Inferior parietal cortex (tissue), 1 donor: Measurements from ENCODE around the gene RASSF8.

ENCODE experiments used
- DNase-seq: peaks from one replicate; pipeline ENCODE4 v3.0.0-alpha.2; 2016; ENCODE audit errors: extremely low spot score

RASSF8 gene

GRCh38 chr12:26058818-26059217, 100.3 kb downstream of the RASSF8 start:
- no peak for DNase-seq

GRCh38 chr12:26062006-26062405, 103.5 kb downstream of the RASSF8 start:
- no peak for DNase-seq

DNA sequence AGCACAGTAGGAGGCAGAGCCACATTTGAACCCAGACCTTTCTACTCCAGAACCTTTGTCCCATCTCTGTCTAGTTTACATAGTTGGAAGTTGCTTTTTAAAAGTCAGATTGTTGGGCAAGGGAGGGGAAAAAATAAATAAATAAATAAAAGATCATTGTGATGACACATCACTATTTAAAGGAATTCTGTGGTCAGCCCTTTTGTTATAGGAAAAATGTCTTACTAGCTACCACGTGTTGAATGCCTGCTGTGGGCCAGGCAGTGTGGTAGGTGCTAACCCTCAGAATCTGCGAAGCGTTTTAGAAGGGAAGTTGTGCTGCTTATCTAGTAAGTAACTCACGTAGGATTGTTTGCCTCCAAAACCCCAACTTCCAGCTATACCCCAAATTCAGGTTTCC, 104.1 kb downstream of the RASSF8 start:
- no peak for DNase-seq

- DNase-seq, result no peak
Observed at GRCh38 chr12:26065451-26065850, 107.0 kb downstream of the RASSF8 start.

- no peak for DNase-seq
Observed at GRCh38 chr12:26068503-26068902, 110.0 kb downstream of the RASSF8 start.

GRCh38 chr12:26069796-26070195, 111.3 kb downstream of the RASSF8 start:
- no peak for DNase-seq

GRCh38 chr12:26077915-26078702, 119.6 kb downstream of the RASSF8 start:
- DNase-seq, result no peak

DNA sequence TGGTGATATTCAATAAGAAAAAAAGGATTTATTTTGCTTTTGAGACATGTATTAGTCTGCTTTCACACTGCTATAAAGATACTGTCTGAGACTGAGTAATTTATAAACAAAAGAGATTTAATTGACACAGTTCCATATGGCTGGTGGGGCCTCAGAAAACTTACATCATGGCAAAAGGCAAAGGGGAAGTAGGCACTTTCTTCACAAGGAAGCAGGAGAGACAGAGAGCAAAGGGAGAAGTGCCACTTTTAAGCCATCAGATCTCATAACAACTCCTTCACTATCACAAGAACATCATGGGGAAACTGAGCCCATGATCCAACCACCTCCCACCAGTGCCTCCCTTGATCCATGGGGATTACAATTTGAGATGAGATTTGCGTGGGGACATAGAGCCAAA, 122.4 kb downstream of the RASSF8 start:
- no peak for DNase-seq

DNA sequence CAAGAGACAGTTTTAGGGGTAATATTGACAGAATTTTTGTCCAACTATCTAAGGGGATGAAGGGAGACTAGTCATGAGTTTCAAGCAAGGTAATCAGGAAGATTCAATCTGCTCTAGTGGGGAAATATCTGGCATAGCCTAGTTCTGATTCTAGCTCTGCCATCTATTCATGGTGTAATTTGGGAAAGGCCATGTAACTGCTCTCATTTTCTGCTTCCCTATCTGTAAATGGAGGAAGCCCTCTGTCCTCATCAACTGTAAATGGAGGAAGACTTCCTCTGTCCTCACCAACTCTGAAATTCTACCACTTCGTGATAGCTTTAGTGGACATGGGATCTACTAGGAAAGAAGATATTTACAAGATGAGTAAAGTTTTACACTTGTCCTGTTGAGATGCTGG, 128.5 kb downstream of the RASSF8 start:
- no peak for DNase-seq

DNA sequence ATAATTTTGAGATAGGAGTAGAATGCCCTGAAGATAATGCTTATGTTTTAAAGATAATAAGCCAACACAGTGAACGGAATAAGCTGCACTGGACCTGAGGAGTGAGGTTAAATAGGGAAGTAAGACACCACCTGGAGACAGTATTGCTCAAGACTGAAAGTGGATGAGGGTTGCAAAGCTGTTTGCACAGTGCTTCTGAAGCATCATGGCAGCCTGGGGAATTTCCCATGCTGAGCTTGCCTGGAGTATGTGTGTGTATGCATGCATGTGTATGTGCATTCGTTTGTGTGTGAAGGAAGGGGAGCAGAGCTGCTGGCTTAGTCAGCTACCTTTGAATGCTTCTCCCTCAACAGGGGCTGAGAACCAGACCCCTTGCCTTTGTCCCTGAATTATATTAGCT, 130.5 kb downstream of the RASSF8 start:
- DNase-seq, result no peak

GRCh38 chr12:26090836-26091510, 132.5 kb downstream of the RASSF8 start:
- no peak for DNase-seq

DNA sequence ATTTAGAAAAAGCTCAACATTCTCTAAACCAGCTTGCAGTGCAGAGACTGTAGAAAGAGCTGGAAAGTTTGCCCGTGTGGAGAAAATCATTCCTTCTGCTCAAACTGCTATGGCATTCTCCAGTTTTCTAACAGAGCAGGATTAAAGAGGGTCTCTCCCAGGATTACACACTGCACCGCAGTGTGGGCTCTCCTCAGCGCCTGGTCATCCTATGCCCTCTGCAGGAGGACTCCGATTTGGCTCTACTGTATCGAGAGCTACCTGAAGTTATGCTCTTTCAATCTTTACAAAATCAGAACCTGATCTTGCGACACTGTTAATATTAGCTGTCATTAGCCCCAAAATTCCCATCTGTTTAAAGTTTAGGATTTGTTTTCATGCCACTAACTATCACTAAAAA, 133.3 kb downstream of the RASSF8 start:
- no peak for DNase-seq

DNA sequence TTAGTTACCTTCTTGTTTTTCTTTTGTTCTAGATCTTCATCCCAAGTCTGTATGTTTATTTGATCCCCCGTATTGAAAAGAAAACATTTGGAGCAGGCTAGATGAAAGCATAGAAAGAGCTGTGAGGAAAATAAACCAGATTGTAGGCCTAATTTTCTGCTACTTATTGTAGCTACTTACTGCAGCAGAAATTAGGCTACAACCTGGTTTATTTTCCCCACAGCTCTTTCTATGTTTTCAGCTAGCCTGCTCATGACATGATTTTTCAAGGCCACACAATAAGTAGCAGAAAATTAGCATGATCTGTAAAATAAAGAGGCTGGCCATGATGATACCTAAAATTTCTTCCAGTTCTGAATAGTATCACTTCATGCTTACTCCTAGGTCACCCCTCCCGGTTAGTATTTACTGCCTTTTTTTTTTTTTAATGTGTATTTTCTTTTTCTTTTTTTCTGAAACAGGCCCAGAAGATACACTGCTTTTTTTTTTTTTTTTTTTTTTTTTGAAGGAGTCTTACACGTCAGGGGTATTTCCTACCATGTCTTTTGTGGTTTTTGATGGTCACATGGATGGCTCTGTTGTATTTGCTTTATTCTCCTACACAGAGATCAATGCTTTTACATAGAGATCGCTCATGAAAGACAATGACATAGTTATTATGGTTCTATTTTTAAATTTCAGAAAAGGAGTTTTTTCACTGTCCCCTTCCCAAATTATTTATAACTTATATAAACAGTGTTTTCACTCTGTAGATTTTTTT, 134.0 kb downstream of the RASSF8 start:
- no peak for DNase-seq

- no peak for DNase-seq
Observed at GRCh38 chr12:26095186-26095585, 136.7 kb downstream of the RASSF8 start.

GRCh38 chr12:26096036-26096435, 137.6 kb downstream of the RASSF8 start:
- DNase-seq, result no peak

GRCh38 chr12:26097046-26097878, 138.8 kb downstream of the RASSF8 start:
- peak; percentile 91 for DNase-seq

DNA sequence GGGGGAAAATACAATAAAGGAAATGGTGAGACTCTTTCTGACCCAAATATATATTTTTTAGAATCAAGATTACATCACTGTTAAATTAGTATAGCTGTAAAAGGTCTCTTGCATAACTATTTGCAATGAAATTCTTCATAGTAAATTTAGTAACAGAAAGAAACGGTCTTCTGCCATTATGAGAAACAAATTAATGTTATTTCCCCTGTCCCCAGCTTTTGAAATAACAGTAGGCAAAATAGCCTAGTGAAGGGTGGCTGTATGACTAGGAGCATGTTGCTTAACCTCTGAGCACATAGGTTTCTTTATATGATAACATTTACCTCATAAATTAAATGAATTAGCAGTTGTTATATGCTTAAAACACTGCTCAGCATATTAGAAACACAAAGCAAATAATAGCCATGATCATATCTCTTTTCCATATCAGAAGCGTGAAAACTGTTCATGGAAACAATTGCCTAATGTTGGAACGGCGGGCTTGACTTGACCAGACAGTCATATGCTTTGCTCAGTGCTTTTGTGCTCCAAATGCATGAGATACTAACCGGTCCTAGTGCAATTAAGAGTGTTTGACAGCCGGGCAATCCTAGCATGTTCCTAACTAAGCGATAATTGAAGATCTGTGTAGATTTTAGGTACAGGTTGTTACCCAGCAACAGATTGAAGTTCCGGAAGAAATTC, 142.3 kb downstream of the RASSF8 start:
- no peak for DNase-seq

- DNase-seq, result no peak
Observed at GRCh38 chr12:26101350-26101734, 142.9 kb downstream of the RASSF8 start.

DNA sequence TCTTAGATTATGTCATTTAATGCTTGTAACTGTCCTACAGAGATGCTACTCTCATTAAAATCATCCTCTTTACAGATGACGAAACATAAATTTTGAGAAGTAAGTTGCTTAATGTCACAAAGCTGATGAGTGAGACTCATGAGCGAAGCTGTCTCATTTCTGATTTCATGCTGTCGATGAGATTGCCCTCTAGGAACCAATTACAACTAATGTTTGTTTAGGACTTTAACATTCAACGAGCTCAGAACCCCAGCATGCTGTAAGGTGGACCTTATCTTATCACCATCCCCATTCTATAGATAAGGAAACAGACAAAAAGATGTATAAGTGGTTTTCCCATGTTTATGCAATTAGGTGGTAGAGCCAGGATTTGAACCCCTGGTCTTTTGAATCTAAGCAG, 143.3 kb downstream of the RASSF8 start:
- DNase-seq, result no peak

DNA sequence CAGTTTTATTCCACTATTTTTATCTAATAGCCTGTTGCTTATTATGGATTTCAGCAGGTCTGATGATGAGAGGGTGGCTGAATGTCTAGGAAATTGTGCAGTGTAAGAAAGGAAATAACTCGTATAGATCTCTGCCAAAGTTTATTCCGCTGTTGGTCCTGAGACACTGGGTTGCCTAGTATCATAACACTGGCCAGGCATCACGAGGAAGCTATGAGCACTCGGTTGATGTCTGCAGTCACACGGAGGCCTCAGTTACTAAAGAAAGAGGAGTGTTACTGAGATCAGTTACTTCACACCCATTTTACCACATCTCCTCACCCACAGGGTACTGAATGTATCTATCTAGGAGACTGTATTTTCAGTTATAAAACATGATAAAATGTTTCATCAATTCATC, 144.5 kb downstream of the RASSF8 start:
- DNase-seq, result no peak

DNA sequence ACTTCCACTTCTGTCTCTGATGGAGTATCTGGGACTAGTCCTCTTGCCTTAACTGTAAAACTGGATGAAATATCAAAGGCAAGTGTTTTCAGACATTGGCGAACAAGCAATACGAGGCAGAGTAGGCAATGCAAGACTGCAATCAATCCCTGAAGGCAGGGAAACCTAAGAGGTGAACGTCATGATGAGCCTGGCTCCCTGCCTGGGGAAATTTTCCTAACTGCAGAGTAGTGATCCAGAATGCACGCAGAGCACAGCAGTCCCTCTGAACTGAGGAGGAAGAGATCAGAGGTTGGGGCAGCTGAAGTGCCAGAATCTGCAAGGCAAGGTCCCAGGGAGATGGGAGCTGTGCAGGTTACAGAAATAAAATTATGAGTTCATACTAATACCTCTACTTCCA, 147.9 kb downstream of the RASSF8 start:
- no peak for DNase-seq
